ENCODE results near the gene KCNN3. TPM values are rescaled to one million over a fixed set of nuclear protein-coding genes. Genes with fewer than 3 reads are reported as not detected.

The KCNN3 gene
- total RNA-seq, 4 donors from 2014 or later: 0.24 to 2.4 (median 0.95) TPM

- no peak for TF ChIP-seq CTCF (IDR thresholded peaks at IDR 0.05)
- no peak for ATAC-seq (ENCODE audit: low FRiP score)
- DNase-seq (ENCODE audit: low spot score): no peak
These were observed 8.9 kb upstream of the KCNN3 start for GRCh38 chr1:154879038-154879421.

GRCh38 chr1:154878371-154879037, 8.4 kb upstream of the KCNN3 start:
- TF ChIP-seq CTCF (IDR thresholded peaks at IDR 0.05): peak in 1 of 3 donors; percentile 57
- DNase-seq (ENCODE audit: low spot score) (peak; percentile 66), ATAC-seq (ENCODE audit: low FRiP score) (peak; percentile 76)

GRCh38 chr1:154877370-154877974, 7.4 kb upstream of the KCNN3 start:
- ATAC-seq (ENCODE audit: low FRiP score): no peak
- no peak for TF ChIP-seq CTCF (IDR thresholded peaks at IDR 0.05)

GRCh38 chr1:154876842-154877369, 6.8 kb upstream of the KCNN3 start:
- TF ChIP-seq CTCF (IDR thresholded peaks at IDR 0.05): no peak
- ATAC-seq (ENCODE audit: low FRiP score) (no peak), DNase-seq (ENCODE audit: low spot score) (no peak)

More at GRCh38 chr1:154877370-154877974, 7.4 kb upstream of the KCNN3 start:
- DNase-seq (ENCODE audit: low spot score): no peak

GRCh38 chr1:154874465-154874864, 4.4 kb upstream of the KCNN3 start:
- no peak for ATAC-seq (ENCODE audit: low FRiP score)
- TF ChIP-seq CTCF (IDR thresholded peaks at IDR 0.05): no peak
- DNase-seq (ENCODE audit: low spot score): no peak

GRCh38 chr1:154873321-154873950, 3.4 kb upstream of the KCNN3 start:
- no peak for TF ChIP-seq CTCF (IDR thresholded peaks at IDR 0.05)
- no peak for ATAC-seq (ENCODE audit: low FRiP score)
- no peak for DNase-seq (ENCODE audit: low spot score)
